NCI-H82 (cell line): ENCODE measurements around the gene CNNM1.

Source experiments
- DNase-seq: peaks from one replicate; lab custom pipeline; 2025; lab: John Stamatoyannopoulos, UW

The CNNM1 gene

DNA sequence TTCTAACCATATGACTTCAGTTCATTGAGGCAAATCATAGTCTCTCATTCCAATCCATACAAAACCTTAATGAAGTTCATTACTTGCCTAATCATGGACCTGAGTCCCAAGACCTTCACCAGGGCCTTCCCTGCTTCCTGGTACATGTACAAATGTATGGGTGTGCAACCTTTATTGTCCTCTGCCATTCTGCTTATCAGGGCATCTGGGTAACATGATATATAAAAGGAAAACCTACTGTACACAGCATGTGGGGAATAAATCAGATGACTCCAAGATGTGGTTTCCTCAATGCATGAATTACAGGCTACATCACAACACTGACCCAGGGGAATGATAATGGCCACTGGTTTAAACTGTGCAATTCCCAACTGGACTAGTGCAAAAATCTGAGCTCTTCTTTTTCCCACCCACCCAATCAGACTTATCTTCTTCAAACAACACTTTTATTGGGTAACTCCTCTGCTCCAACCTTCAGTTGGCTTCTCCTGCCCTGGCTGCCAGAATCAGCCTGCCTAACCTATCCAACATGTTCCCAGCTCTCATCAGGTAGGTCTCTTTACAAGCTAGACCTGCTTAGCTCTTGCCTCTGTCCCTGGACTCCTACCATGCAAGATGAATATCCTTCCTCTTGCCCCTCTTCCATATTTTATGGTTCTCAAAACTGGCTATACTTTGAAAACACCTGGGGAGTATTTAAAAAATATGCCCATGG, 89.9 kb downstream of the CNNM1 start:
- no peak for DNase-seq

DNA sequence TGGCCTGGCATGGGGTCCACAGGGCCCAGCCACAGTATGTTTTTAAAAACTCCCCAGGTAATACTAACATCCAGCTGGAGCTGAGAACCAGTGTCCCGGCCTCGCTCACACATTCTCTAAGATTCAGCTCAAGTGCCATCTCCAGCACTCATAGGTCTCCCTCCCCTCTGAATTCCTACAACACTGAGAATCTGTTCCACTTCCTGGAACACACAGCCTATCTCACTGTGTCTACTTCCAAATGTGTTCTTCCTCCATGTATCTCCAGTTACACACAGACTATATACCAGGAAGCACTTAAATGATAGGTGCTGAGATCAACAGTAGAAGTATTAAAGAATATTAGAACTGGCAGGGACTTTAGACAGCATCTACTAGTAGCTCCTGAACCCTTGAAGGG, 90.5 kb downstream of the CNNM1 start:
- no peak for DNase-seq

DNA sequence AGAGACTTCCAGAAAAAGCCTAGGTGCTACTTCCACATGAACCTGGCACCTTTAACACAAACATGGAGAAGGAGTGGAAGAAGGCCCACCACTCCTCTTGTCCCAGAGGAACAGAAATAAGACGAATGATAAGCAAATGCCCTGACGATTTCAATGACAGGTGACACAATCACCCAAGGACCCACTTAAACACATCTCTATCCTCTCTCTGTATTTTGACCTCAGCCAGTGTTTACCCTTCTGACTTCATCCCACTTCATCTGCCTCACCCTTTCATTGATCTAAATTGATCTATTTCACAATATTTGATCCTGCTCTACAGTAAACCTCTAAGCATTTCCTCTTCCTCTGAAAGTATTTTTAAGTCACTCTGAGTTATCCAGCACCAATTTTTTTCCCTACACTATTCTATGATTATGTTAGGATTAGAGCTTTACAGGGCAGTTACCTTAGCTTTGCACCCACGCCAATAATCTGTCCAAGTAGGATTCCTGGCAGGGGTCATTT, 92.1 kb downstream of the CNNM1 start:
- no peak for DNase-seq

DNA sequence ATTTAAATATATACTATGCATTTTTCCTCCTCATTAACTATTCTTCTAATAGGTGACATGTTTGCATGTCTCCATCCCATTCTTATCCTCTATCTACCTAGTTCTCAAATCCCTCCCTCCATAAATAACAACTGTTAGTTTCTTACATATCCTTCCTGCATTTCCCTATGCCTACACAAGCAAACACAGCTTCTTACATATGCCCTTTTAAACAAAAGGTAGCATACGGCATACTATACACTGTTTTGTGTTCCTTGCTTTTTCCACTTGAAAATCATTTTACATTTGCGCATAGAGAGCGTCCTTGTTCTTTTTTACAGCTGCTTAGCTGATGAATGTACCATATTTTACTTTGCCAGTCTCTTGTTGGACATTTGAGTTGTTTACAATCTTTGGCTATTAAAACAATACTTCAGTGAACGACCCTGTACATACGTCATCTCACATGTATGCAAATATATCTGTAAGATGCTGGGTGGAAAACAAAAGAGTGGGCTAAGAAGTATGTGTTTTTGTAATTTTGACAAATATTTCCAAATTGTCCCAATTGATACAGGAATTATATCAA, 93.5 kb downstream of the CNNM1 start:
- DNase-seq, result no peak

DNA sequence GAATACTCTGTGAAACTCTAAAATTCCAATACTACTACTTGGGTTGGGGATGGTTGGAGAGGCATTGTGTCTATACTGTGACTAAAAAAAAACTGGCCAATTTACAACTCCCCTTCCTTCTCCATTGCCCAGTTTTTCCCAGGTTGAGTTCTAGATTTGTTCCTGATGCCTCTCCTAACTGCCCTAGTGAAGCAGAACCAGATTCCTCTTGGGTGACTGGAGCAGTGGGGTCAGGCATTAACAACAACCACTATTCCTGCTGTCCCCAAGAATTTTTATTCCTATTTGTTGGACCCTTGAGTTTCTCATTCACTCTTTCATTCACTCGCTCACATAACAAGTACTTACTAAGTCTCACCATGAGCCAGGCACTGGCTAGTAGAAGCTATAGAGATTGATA, 95.5 kb downstream of the CNNM1 start:
- DNase-seq, result no peak

DNA sequence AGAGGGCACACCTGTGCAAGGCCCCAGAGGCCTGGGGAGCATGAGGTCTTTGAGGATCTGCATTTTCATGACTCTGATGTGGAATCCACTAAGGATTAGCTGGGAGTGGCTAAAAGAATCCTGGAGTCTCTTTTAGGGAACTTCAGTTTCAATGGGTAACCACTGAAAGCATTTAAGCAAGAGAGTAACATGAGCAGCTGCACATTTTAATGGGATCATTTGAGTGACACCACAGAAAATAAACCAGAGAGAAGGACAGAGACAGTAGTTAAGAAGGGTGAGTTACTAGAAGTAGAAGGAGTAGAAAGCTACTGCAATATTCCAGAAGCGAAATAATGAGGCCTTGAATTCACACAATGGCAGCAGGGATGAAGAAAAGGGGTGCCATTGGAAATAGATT, 96.0 kb downstream of the CNNM1 start:
- no peak for DNase-seq

DNA sequence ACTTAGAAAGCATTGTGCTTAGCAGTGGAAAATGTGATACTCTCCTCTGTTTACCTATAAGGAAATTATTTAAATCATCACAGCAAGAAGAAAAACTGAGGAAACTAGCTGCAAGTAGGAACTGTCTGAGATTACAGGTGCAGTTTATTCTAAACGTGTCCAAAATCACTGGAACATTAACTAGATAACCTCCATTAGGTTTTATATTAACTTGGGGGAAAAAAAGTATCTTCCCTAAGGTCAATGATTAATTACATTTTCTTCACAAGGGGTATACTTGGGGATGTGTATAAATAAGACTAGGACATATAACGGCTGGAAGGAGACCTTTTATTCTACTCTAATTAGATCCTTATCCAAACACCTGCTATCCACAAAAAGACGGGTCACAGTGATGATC, 97.5 kb downstream of the CNNM1 start:
- no peak for DNase-seq

DNA sequence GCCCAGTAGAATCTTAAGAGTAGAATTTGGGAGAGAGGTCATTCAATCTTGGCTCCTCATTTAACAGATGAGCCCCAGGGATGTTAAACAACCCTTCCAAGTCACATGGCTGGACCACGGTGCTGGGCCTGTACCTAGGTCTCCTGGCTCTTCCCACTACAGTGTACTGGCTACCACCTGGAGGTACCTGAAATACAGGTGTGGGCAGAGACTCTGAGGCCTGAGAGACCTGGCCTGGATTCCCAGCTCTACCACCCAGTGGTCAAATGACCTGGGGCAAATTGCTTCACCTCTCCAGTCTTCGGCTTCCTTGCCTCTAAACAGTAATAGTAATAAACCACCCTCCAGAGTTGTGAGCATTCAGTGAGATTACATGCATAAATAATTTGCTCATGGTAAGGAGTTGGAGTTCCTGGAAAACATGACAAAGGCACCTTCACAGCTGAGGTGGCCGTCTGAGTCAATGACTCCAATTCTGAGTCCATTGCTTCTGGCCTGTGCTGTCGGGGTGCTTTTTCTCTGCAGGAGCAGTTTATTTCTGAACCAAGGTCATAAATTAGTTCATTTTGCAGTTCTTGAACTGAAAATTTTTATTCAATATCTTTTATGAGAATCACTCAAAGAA, 98.5 kb downstream of the CNNM1 start:
- DNase-seq, result no peak

DNA sequence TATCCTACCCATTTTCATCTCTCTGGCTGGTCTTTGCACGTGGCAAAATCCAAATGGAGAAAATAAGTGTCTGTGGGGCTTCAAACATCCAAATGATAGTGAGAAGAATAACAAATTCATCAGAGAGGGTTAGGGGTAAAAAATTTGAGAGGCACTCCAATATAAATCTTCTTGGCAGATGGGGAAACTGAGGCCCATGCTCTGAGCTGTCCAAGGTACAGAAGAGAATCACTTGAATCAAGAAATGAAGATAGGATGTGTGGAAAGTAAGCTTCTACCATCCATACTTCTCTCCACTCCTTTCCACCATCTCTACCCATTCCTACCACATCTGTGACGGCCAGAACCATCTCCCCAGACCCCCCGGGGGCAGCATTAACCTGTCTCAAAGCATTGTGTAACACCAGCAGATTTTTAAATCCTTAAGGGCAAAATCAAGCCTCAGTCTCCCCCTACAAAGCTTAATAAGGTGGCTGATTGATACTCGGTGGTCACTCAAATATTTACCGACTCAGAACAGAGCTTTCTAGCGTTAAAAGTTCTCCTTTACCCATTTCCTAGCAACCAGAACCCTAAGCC, 100.5 kb downstream of the CNNM1 start:
- no peak for DNase-seq

DNA sequence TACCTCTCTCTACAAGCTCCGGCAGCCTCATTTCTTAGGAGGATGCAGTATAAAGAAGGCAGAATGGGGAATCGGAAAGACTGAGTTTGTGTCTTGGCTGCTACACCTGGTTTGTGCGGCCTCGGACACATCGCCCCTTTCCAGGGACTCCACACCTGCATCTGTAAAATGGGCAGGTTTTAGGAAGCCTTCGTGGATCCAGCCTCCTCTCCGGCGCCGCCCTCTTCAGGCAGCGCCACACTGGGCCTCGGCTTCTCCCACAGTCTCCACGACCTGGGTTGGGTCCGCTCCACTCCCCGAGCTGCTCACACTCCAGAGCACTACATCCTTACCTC, 100.9 kb downstream of the CNNM1 start:
- no peak for DNase-seq

DNA sequence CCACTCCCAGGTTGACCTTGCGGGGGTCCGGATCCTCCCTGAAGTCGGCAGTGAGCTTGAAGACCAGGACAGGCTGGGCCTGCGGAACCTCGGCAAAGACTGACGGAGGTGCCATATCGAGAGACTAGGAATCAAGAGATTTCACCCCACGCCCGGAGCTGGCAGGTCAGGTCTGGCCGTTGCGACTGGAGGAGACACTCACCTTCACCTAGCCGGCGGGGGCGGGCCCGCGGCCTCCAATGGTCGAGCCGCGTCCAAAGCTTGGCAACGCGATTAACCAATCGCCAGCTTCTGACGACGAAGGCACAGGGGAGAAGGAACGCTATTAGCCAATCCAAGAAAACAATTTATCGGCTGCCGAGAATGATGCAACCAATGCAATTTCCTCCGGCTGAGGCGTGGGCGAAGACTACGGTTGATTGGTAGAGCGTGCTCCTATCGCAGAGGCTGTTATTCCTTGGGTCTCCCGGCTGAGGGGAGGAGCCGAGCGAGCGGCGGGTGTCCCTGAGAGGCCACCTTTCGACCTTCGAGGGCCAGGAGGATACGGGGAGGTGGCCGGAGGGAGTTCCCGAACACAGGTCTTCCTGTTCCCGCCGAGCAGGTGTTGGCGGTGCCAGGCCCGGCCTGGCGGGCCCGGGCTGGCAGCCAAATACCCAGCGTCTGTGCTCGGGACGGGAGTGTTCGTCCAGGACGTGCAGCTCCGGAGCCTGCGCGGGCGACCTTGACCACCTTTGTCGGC, 101.5 kb downstream of the CNNM1 start, which contains the start of gene GOT1:
GOT1 (minus strand) TSS at position 174 of the 739 bp plus-strand sequence; CDS start at position 115, 59 bp downstream.
- peak; percentile 99 for DNase-seq

DNA sequence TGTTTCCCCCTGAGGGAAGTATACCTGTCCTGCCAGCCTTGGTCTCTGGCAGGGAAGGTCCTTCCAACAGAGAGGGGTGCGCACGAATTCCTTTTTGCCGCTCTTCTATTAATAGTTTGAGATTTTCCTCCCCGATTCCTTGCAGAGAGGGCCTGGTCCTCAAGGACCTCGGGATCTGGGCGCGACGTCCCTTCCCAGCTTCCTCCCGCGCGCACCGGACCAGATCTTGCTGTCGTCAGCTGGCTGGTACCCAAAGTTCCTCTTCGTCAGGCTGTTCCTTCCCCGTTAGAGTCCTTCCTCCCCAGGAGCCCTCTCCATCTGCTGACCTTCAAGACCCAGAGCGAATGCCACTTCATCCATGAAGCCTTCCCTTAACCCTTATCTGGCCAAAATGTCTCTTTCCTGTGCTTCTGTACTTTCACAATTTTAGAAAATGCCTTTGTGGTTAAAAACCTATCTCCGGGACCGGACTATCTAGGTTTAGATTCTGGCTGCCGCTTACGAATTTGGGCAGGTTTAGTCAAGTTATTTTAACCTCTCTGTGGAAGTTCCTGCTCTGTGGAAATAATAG, 102.1 kb downstream of the CNNM1 start:
- DNase-seq, result peak; percentile 30

DNA sequence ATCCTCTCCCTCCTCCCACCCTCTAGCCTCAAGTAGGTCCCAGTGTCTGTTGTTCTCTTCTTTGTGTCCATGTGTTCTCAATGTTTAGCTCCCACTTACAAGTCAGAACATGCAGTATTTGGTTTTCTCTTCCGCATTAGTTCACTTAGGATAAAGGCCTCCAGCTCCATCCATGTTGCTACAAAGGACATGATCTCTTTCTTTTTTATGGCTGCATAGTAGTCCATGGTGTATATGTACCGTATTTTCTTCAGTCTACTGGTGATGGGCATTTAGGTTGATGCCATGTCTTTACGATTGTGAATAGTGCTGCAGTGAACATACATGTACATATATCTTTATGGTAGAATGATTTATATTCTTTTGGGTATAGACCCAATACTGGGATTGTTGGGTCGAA, 102.9 kb downstream of the CNNM1 start:
- DNase-seq, result no peak

DNA sequence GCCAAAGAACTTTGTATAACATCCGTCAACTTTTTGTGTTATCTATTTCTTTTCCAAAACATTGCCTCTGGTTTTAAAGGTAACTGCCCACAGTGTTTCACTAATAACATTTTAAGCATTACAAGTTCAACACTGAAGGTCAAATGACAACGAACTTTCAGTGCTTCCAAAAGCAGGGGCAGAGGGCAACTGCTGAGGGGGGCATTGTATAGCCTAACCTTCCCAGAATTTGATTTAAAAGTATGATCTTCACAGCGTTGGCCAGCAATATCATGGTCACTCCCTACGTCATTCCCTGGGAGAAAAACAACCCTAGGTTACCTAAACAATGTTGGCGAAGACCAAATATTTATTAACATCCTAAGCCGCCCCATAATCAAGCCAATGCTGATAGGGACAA, 103.7 kb downstream of the CNNM1 start:
- DNase-seq, result no peak

DNA sequence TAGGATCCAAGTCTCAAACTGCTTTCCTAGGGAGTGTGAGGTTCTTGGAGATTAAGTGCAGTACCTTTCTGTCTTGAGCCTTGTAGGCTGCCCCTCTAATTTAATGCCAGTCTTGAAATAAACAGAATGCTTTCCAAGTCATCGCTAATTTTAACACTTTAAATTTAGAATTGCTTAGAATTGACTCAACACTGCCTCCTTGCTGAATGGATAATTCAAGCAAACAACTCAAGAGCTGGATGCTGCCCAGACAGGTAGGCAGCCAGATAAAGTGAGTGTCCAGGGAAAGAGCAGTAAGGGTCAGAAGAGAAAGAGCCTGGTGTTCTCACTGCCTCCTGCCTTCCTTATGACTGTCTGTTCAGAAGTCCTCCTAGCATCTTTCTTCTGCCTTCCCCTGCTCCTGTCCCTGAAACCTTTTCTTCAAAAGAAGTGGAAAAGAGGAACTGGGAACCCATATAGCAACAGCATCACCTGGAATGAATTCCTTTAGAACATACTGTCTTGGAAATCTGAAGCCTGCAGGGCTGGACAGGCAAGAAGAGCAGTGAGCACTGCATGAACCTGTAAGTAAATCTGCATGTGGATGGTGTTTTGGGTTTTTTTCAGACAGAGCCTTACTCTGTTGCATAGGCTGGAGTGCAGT, 104.3 kb downstream of the CNNM1 start:
- DNase-seq, result no peak

DNA sequence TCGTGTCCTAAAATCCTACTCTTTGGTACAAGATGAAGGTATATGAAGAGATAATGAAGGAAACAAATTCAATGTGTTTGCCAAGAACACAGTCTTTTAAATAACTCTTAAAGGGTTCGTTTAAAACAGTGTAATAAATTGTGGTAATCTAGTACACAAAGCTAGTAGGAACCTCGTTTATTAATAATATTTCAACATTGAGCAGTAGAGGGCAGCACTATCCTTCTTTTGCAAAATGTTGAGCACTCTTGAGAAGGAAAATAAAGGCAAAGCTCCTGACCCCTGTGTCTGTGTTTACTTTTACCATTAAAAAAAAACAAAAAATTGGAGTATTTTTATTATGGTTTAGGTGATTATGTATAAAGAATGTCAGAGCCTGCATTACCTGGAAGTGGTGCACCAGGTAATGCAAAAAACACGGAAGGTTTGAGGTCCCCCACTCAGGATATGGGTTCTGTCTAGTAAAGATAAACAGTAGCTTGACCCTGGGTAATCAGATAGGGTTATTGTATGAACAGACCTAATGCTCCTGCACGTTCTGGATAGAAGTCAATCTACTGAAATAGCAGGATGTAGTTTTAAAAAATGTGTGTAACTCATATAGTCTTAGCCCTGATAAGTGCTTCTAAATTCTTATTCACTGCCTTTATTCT, 107.0 kb downstream of the CNNM1 start:
- peak; percentile 68 for DNase-seq

DNA sequence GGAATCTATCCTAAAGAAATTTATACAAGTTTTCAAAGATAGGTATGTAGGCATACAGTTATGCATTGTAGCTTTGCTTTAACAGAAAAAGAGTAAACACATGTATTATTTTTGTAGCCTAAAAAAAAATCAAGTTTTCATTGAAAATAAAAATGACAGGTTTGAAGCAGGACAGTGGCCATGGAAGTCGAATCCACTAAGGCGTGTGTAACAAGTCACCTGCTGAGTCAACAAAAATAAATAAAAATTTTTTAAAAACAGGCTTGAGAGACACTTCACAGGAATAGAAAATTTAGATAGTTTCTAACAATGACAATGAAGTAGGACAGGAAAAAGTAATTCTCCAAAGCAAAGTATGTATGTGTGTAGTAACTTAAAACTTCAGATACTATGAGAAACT, 109.7 kb downstream of the CNNM1 start:
- no peak for DNase-seq

DNA sequence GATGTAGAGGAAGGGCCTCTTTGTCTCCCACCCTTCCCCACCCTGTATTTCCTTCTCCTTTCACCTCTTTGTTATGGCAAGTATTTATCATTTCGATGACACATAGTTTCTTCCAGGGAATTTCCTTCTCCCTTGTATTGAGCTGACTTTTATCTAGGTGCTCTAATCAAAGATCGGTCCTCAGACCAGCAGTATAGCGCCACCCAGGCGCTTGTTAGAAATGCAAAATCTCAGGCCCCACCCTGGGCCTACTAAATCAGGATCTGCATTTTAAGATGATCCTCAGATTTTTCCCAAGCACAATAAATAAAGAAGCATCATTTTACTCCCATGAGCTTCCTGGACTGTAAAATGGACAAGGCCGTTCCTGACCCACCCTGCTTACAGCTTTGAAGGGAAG, 113.2 kb downstream of the CNNM1 start:
- DNase-seq, result no peak

DNA sequence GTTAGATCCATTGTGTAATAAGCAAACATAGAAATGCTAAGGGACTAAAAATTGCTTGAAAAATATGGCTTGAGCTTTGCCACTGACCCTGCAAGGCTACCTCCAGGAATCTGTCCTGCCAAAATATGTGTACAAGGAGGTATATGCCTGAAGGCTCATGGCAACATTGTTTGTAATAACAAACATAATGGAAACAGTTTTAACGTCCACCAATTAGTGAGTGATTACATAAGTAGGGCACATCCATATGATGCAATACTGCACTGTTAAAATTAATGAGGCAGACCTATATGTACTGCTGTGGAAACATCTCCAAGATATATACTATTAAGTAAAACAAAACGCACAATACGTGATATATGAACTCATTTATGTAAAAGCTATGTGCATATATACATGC, 114.3 kb downstream of the CNNM1 start:
- DNase-seq, result no peak
